HepG2 (cell line): ENCODE results near the gene RAB33B.

Experiments used
- ETV6 ChIP-seq: sonication (generic); formaldehyde crosslinking; conservative IDR thresholded peaks from 2 replicates; pipeline ENCODE4 v1.4.0; 2020; ENCODE audit warnings: missing genetic modification reagents
- EZH2 ChIP-seq: conservative IDR thresholded peaks from 2 replicates; pipeline ENCODE4 v1.6.1; 2012; ENCODE audit warnings: mild to moderate bottlenecking, low read depth, low read length, moderate library complexity
- KAT8 ChIP-seq: IDR thresholded peaks from 2 replicates; pipeline ENCODE4 v1.6.1; 2016; ENCODE audit warnings: missing genetic modification reagents, missing compliant biosample characterization
- MNT ChIP-seq: fragments of 450-650 bp; IDR thresholded peaks from 2 replicates; pipeline ENCODE4 v1.6.1; 2016
- ZNF281 ChIP-seq: sonication (generic); formaldehyde crosslinking; IDR thresholded peaks from 2 replicates; pipeline ENCODE4 v1.4.0; 2020; ENCODE audit warnings: missing genetic modification reagents, borderline replicate concordance
- ZNF512B ChIP-seq: sonication (generic); formaldehyde crosslinking; IDR thresholded peaks from 2 replicates; pipeline ENCODE4 v1.5.1; 2020; ENCODE audit warnings: missing genetic modification reagents, mild to moderate bottlenecking, borderline replicate concordance
- ZNF768 ChIP-seq: sonication (generic); formaldehyde crosslinking; IDR thresholded peaks from 2 replicates; pipeline ENCODE4 v1.4.0; 2020; ENCODE audit warnings: missing genetic modification reagents

GRCh38 chr4:139521754-139522401 is 68.0 kb downstream of the RAB33B start:
- TF ChIP-seq MNT (no peak), EZH2 (no peak), ETV6 (CRISPR knock-in tag) (no peak), ZNF281 (CRISPR knock-in tag) (no peak), ZNF512B (no peak), ZNF768 (CRISPR knock-in tag) (no peak), KAT8 (no peak)
